ENCODE data around the gene AEBP2.

DNA sequence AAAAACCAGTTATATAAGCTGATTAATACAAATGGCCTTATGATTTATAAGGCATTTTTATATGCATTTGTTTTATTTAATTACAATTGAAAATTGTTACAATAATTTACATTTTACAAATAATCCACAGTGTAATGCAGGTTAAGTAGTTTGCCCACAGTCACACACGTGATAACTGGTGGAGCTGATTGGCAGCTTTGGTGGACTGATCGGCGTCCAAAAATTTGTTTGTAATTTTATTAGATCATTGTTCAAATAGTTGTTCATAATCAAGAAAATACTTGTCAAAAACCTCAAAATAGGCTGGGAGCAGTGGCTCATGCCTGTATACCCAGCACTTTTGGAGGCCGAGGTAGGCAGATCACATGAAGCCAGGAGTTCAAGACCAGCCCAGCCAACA is 59.7 kb downstream of the AEBP2 start:
- TF ChIP-seq ZNF446 (CRISPR knock-in tag; IDR thresholded peaks at IDR 0.05) = no peak
- TF ChIP-seq, protein P1, sequence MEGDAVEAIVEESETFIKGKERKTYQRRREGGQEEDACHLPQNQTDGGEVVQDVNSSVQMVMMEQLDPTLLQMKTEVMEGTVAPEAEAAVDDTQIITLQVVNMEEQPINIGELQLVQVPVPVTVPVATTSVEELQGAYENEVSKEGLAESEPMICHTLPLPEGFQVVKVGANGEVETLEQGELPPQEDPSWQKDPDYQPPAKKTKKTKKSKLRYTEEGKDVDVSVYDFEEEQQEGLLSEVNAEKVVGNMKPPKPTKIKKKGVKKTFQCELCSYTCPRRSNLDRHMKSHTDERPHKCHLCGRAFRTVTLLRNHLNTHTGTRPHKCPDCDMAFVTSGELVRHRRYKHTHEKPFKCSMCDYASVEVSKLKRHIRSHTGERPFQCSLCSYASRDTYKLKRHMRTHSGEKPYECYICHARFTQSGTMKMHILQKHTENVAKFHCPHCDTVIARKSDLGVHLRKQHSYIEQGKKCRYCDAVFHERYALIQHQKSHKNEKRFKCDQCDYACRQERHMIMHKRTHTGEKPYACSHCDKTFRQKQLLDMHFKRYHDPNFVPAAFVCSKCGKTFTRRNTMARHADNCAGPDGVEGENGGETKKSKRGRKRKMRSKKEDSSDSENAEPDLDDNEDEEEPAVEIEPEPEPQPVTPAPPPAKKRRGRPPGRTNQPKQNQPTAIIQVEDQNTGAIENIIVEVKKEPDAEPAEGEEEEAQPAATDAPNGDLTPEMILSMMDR (CRISPR knock-in tag; IDR thresholded peaks at IDR 0.05) = no peak
